Activated T-cell treated with anti-CD3 and anti-CD28 coated beads, Interleukin-2, amount 50 U/mL, for 72 hours (primary cell): Measurements from ENCODE around the gene YPEL2. TPM values are rescaled to one million over a fixed set of nuclear protein-coding genes. Genes with fewer than 3 reads are reported as not detected.
"Not testable (repeated sequence)": the region's sequence is repeated elsewhere in the genome, so short reads cannot be mapped to it uniquely, and the experiment has no call there.

Source experiments
- ATAC-seq, 2 donors: fragments of 150-1000 bp; cut with Tn5 transposase; replicated peaks in 1 of 2; 2 replicates each; pipeline ENCODE4 v1.10.0; 2021; ENCODE audit warnings: moderate library complexity in 2 of 2, mild to moderate bottlenecking in 1 of 2
- DNase-seq, 2 donors: peaks; one replicate each; pipeline ENCODE4 v3.0.0; 2021 to 2022; ENCODE audit warnings: mixed read lengths in 1 of 2
- H3K27ac Mint-ChIP-seq: one replicate; pipeline ENCODE4 v1.8.0; 2022; ENCODE audit warnings: mild to moderate bottlenecking, moderate library complexity, mixed read lengths
- H3K27me3 Mint-ChIP-seq: one replicate; pipeline ENCODE4 v1.8.0; 2022; ENCODE audit warnings: low read depth, mixed read lengths
- H3K36me3 Mint-ChIP-seq, 2 donors: one replicate each; pipeline ENCODE4 v1.8.0; 2022; ENCODE audit warnings: mixed read lengths in 2 of 2, mild to moderate bottlenecking in 1 of 2; ENCODE audit not compliant: insufficient read depth in 2 of 2
- H3K4me1 Mint-ChIP-seq: one replicate; pipeline ENCODE4 v1.8.0; 2022; ENCODE audit warnings: low read depth, mixed read lengths
- H3K4me3 Mint-ChIP-seq, 2 donors: one replicate each; pipeline ENCODE4 v1.8.0; 2022; ENCODE audit warnings: mild to moderate bottlenecking in 2 of 2, mixed read lengths in 2 of 2, moderate library complexity in 2 of 2
- H3K9me3 Mint-ChIP-seq, 2 donors: one replicate each; pipeline ENCODE4 v1.8.0; 2022; ENCODE audit warnings: mixed read lengths in 2 of 2
- total RNA-seq, 2 donors: library from RNA; stranded (reverse); gene quantifications; one replicate each; pipeline ENCODE4 v1.2.3, GENCODE V29; 2022

YPEL2 gene
- 10 to 100 TPM; 13.4 to 18.9 TPM for total RNA-seq

GRCh38 chr17:59331129-59331928, at the start of gene YPEL2:
YPEL2 (plus strand) TSS chr17:59331655; CDS start chr17:59353410, 21,755 bp downstream.
- peak within 1 kb of the TSS; percentile 91 to 92 for H3K4me3 Mint-ChIP-seq
- peak; percentile 93 to 95 for DNase-seq
- H3K9me3 Mint-ChIP-seq: no peaks in the 10 kb centered on the region
- peaks cover 53% of the 10 kb centered on the region for H3K4me1 Mint-ChIP-seq
- H3K27ac Mint-ChIP-seq: no peak within 1 kb of the TSS
- H3K27me3 Mint-ChIP-seq: no peaks in the 10 kb centered on the region
- ATAC-seq: peak; percentile 95 to 96
- H3K36me3 Mint-ChIP-seq: peaks cover 0 to 2% of the 10 kb centered on the region in 2 donors

- DNase-seq: no peak
- peaks cover 6% of the 10 kb centered on the region for H3K4me1 Mint-ChIP-seq
- H3K36me3 Mint-ChIP-seq: no peaks in the 10 kb centered on the region
- no peaks in the 10 kb centered on the region for H3K27me3 Mint-ChIP-seq
- no peak overlapping the region for H3K27ac Mint-ChIP-seq
- H3K9me3 Mint-ChIP-seq: no peaks in the 10 kb centered on the region
- no peak for ATAC-seq
- no peak overlapping the region for H3K4me3 Mint-ChIP-seq
These were observed 47.1 kb upstream of the YPEL2 start for GRCh38 chr17:59284317-59284716.

GRCh38 chr17:59287452-59287851, 44.0 kb upstream of the YPEL2 start:
- Mint-ChIP-seq H3K9me3 (no peaks in the 10 kb centered on the region), H3K4me1 (peaks cover 6% of the 10 kb centered on the region), H3K27ac (no peak overlapping the region), H3K27me3 (no peaks in the 10 kb centered on the region), H3K4me3 (no peak overlapping the region), H3K36me3 (no peaks in the 10 kb centered on the region)
- DNase-seq (no peak), ATAC-seq (no peak)

- no peak for ATAC-seq
These were observed 43.6 kb upstream of the YPEL2 start for GRCh38 chr17:59287891-59288290.

GRCh38 chr17:59289981-59290301, 41.5 kb upstream of the YPEL2 start:
- Mint-ChIP-seq H3K36me3 (no peaks in the 10 kb centered on the region), H3K9me3 (no peaks in the 10 kb centered on the region), H3K27me3 (no peaks in the 10 kb centered on the region), H3K4me1 (peaks cover 6% of the 10 kb centered on the region), H3K27ac (no peak overlapping the region), H3K4me3 (no peak overlapping the region)
- DNase-seq (no peak), ATAC-seq (no peak)

More at GRCh38 chr17:59287891-59288290, 43.6 kb upstream of the YPEL2 start:
- H3K4me1 Mint-ChIP-seq: peaks cover 6% of the 10 kb centered on the region
- no peaks in the 10 kb centered on the region for H3K9me3 Mint-ChIP-seq
- H3K27ac Mint-ChIP-seq: no peak overlapping the region
- no peaks in the 10 kb centered on the region for H3K36me3 Mint-ChIP-seq
- no peaks in the 10 kb centered on the region for H3K27me3 Mint-ChIP-seq
- no peak for DNase-seq
- H3K4me3 Mint-ChIP-seq: no peak overlapping the region

GRCh38 chr17:59290302-59290998, 41.0 kb upstream of the YPEL2 start:
- H3K4me1 Mint-ChIP-seq, H3K4me3 Mint-ChIP-seq, H3K9me3 Mint-ChIP-seq, H3K27me3 Mint-ChIP-seq, H3K27ac Mint-ChIP-seq, ATAC-seq, DNase-seq, H3K36me3 Mint-ChIP-seq: not testable (repeated sequence)

GRCh38 chr17:59292174-59292523, 39.3 kb upstream of the YPEL2 start:
- H3K27ac Mint-ChIP-seq: no peak overlapping the region
- H3K36me3 Mint-ChIP-seq: no peaks in the 10 kb centered on the region
- peaks cover 6% of the 10 kb centered on the region for H3K4me1 Mint-ChIP-seq
- no peaks in the 10 kb centered on the region for H3K27me3 Mint-ChIP-seq
- DNase-seq (no peak), ATAC-seq (no peak)
- no peaks in the 10 kb centered on the region for H3K9me3 Mint-ChIP-seq
- H3K4me3 Mint-ChIP-seq: no peak overlapping the region

- no peak for ATAC-seq
- Mint-ChIP-seq H3K9me3 (no peaks in the 10 kb centered on the region), H3K36me3 (no peaks in the 10 kb centered on the region), H3K4me3 (no peak overlapping the region), H3K27me3 (no peaks in the 10 kb centered on the region), H3K27ac (no peak overlapping the region), H3K4me1 (no peaks in the 10 kb centered on the region)
- DNase-seq: no peak
These were observed 35.3 kb upstream of the YPEL2 start for GRCh38 chr17:59296190-59296589.

GRCh38 chr17:59298521-59298920, 32.9 kb upstream of the YPEL2 start:
- H3K4me3 Mint-ChIP-seq: no peak overlapping the region
- no peak for DNase-seq
- H3K9me3 Mint-ChIP-seq: no peaks in the 10 kb centered on the region
- no peaks in the 10 kb centered on the region for H3K27me3 Mint-ChIP-seq
- ATAC-seq: no peak
- no peaks in the 10 kb centered on the region for H3K4me1 Mint-ChIP-seq
- H3K27ac Mint-ChIP-seq: no peak overlapping the region
- no peaks in the 10 kb centered on the region for H3K36me3 Mint-ChIP-seq

GRCh38 chr17:59299400-59300092, 31.9 kb upstream of the YPEL2 start:
- no peak overlapping the region for H3K27ac Mint-ChIP-seq
- no peak overlapping the region for H3K4me3 Mint-ChIP-seq
- H3K36me3 Mint-ChIP-seq: no peaks in the 10 kb centered on the region
- no peak for ATAC-seq
- no peak for DNase-seq
- peaks cover 6% of the 10 kb centered on the region for H3K27me3 Mint-ChIP-seq
- H3K4me1 Mint-ChIP-seq: no peaks in the 10 kb centered on the region
- no peaks in the 10 kb centered on the region for H3K9me3 Mint-ChIP-seq

- no peak for ATAC-seq
- Mint-ChIP-seq H3K4me3 (no peak overlapping the region), H3K27ac (peak overlapping the region; percentile 5), H3K36me3 (no peaks in the 10 kb centered on the region), H3K27me3 (peaks cover 14% of the 10 kb centered on the region), H3K4me1 (no peaks in the 10 kb centered on the region), H3K9me3 (no peaks in the 10 kb centered on the region)
- DNase-seq: no peak
These were observed 30.5 kb upstream of the YPEL2 start for GRCh38 chr17:59300941-59301340.

- Mint-ChIP-seq H3K4me1 (no peaks in the 10 kb centered on the region), H3K27me3 (peaks cover 14% of the 10 kb centered on the region), H3K9me3 (no peaks in the 10 kb centered on the region), H3K36me3 (no peaks in the 10 kb centered on the region), H3K4me3 (no peak overlapping the region), H3K27ac (no peak overlapping the region)
- no peak for ATAC-seq
- DNase-seq: no peak
These were observed 26.6 kb upstream of the YPEL2 start for GRCh38 chr17:59304811-59305210.

- ATAC-seq (no peak), DNase-seq (no peak)
- peaks cover under 1% of the 10 kb centered on the region for H3K27me3 Mint-ChIP-seq
- no peaks in the 10 kb centered on the region for H3K9me3 Mint-ChIP-seq
- H3K4me3 Mint-ChIP-seq: no peak overlapping the region
- H3K4me1 Mint-ChIP-seq: peaks cover 7% of the 10 kb centered on the region
- no peak overlapping the region for H3K27ac Mint-ChIP-seq
- no peaks in the 10 kb centered on the region for H3K36me3 Mint-ChIP-seq
These were observed 21.1 kb upstream of the YPEL2 start for GRCh38 chr17:59310263-59310920.
